Endothelial cell (in vitro differentiated cells): ENCODE results near the gene CCL3. TPM values are rescaled to one million over a fixed set of nuclear protein-coding genes. Genes with fewer than 3 reads are reported as not detected.

ENCODE experiments used
- DNase-seq: peaks from one replicate; pipeline ENCODE4 v3.0.0; 2021; ENCODE audit warnings: low spot score
- H3K27ac Mint-ChIP-seq: one replicate; pipeline ENCODE4 v1.8.0; 2021; ENCODE audit warnings: mixed read lengths, inconsistent platforms; ENCODE audit not compliant: unreplicated experiment
- H3K27me3 Mint-ChIP-seq: one replicate; pipeline ENCODE4 v1.8.0; 2021; ENCODE audit warnings: mild to moderate bottlenecking, moderate library complexity, mixed read lengths, inconsistent platforms; ENCODE audit not compliant: unreplicated experiment
- H3K36me3 Mint-ChIP-seq: one replicate; pipeline ENCODE4 v1.8.0; 2021; ENCODE audit warnings: mild to moderate bottlenecking, low read depth, mixed read lengths, inconsistent platforms; ENCODE audit not compliant: unreplicated experiment
- H3K4me1 Mint-ChIP-seq: one replicate; pipeline ENCODE4 v1.8.0; 2021; ENCODE audit warnings: mild to moderate bottlenecking, mixed read lengths, inconsistent platforms; ENCODE audit not compliant: unreplicated experiment
- H3K4me3 Mint-ChIP-seq: one replicate; pipeline ENCODE4 v1.8.0; 2021; ENCODE audit warnings: mild to moderate bottlenecking, mixed read lengths, inconsistent platforms; ENCODE audit not compliant: unreplicated experiment
- H3K9me3 Mint-ChIP-seq: one replicate; pipeline ENCODE4 v1.8.0; 2021; ENCODE audit warnings: mixed read lengths, inconsistent platforms; ENCODE audit not compliant: unreplicated experiment
- CTCF ChIP-seq: fragments of 200-600 bp; sonication (generic); IDR thresholded peaks from one replicate; pipeline ENCODE4 v1.5.0; 2021; ENCODE audit warnings: antibody characterized with exemption; ENCODE audit not compliant: unreplicated experiment
- long read RNA-seq: library from polyadenylated mRNA; unstranded; transcript quantifications from one replicate; pipeline ENCODE4 v2.0.0, GENCODE V29; 2020; ENCODE audit not compliant: unreplicated experiment
- total RNA-seq: library from RNA; stranded (reverse); fragmentation: NEBNext Ultra II Directional; extraction: Animal tissue kit (Norgen Biotek cat#: 25700); gene quantifications from one replicate; pipeline ENCODE4 v1.2.1, GENCODE V29; 2021; ENCODE audit not compliant: unreplicated experiment

Gene CCL3
- not detected for total RNA-seq
- long read RNA-seq, partial matches to known transcripts: 0 of 4 reads
- long read RNA-seq, other reads (novel, unspliced or antisense): 4 of 4 reads

GRCh38 chr17:36089888-36090836, at the start of gene CCL3:
Gene CCL3, minus strand, starts transcription at chr17:36090143. Its CDS starts 85 bp downstream, at chr17:36090058.
- H3K36me3 Mint-ChIP-seq: no peaks in the 10 kb centered on the region
- no peak within 1 kb of the TSS for H3K27ac Mint-ChIP-seq
- peaks cover 1% of the 10 kb centered on the region for H3K27me3 Mint-ChIP-seq
- DNase-seq: no peak
- no peak within 1 kb of the TSS for H3K4me3 Mint-ChIP-seq
- no peaks in the 10 kb centered on the region for H3K9me3 Mint-ChIP-seq
- no peak for TF ChIP-seq CTCF
- peaks cover 7% of the 10 kb centered on the region for H3K4me1 Mint-ChIP-seq

- DNase-seq: no peak
- no peaks in the 10 kb centered on the region for H3K4me1 Mint-ChIP-seq
- TF ChIP-seq CTCF: no peak
- no peaks in the 10 kb centered on the region for H3K9me3 Mint-ChIP-seq
- no peaks in the 10 kb centered on the region for H3K36me3 Mint-ChIP-seq
- H3K27me3 Mint-ChIP-seq: no peaks in the 10 kb centered on the region
- H3K4me3 Mint-ChIP-seq: no peak overlapping the region
- H3K27ac Mint-ChIP-seq: no peak overlapping the region
Measured at GRCh38 chr17:36136439-36136838, 46.5 kb upstream of the CCL3 start.

GRCh38 chr17:36136036-36136435, 46.1 kb upstream of the CCL3 start:
- no peak overlapping the region for H3K4me3 Mint-ChIP-seq
- no peak for DNase-seq
- no peaks in the 10 kb centered on the region for H3K36me3 Mint-ChIP-seq
- no peak overlapping the region for H3K27ac Mint-ChIP-seq
- no peaks in the 10 kb centered on the region for H3K9me3 Mint-ChIP-seq
- H3K4me1 Mint-ChIP-seq: no peaks in the 10 kb centered on the region
- no peak for TF ChIP-seq CTCF
- no peaks in the 10 kb centered on the region for H3K27me3 Mint-ChIP-seq

GRCh38 chr17:36135465-36135864, 45.5 kb upstream of the CCL3 start:
- H3K4me1 Mint-ChIP-seq: no peaks in the 10 kb centered on the region
- no peaks in the 10 kb centered on the region for H3K9me3 Mint-ChIP-seq
- H3K27me3 Mint-ChIP-seq: no peaks in the 10 kb centered on the region
- no peak overlapping the region for H3K27ac Mint-ChIP-seq
- H3K4me3 Mint-ChIP-seq: no peak overlapping the region
- H3K36me3 Mint-ChIP-seq: no peaks in the 10 kb centered on the region
- no peak for TF ChIP-seq CTCF
- DNase-seq: no peak
